Panc1 (cell line): ENCODE results near the gene KHNYN. TPM values are rescaled to one million over a fixed set of nuclear protein-coding genes. Genes with fewer than 3 reads are reported as not detected.

ENCODE experiments used
- ATAC-seq: fragments of 200-7000 bp; cut with Tn5 transposase; 2 replicates; pipeline ENCODE4 v1.9.1; 2020; ENCODE audit warnings: mild to moderate bottlenecking, moderate library complexity
- BruUV-seq: library from RNA; stranded (reverse); fragments of 400-500 nt; replicated peaks from 2 replicates; lab custom pipeline; 2021; lab: Mats Ljungman, UMichigan
- CTCF ChIA-PET: fragments of 300-600 bp; sonication (Branson Sonifier 250); formaldehyde crosslinking; loops from one replicate; lab custom pipeline; 2022; ENCODE audit warnings: antibody characterized with exemption; lab: Charles Lee
- POLR2A ChIA-PET: fragments of 300-600 bp; sonication (Branson Sonifier 250); formaldehyde crosslinking; loops from one replicate; lab custom pipeline; 2022; ENCODE audit warnings: antibody characterized with exemption; lab: Charles Lee
- DNase-seq: peaks from one replicate; pipeline ENCODE4 v3.0.0-alpha.2; 2010; ENCODE audit warnings: low read depth, low spot score
- H3K27ac ChIP-seq: 2 replicates; pipeline ENCODE4 v1.5.1; 2011; ENCODE audit warnings: mild to moderate bottlenecking, low read length, inconsistent platforms
- H3K27me3 ChIP-seq: fragments of 200-500 bp; sonication (Bioruptor generic); 2 replicates; pipeline ENCODE4 v1.6.0; 2014; ENCODE audit warnings: low read length, inconsistent platforms; ENCODE audit not compliant: control insufficient read depth, insufficient read depth
- H3K36me3 ChIP-seq: fragments of 200-500 bp; sonication (Bioruptor generic); 2 replicates; pipeline ENCODE4 v1.5.1; 2014; ENCODE audit warnings: inconsistent platforms, mild to moderate bottlenecking, low read length, moderate library complexity; ENCODE audit not compliant: control insufficient read depth, insufficient read depth
- H3K4me1 ChIP-seq: 2 replicates; pipeline ENCODE4 v1.5.1; 2011; ENCODE audit warnings: inconsistent platforms, mild to moderate bottlenecking, low read length, moderate library complexity; ENCODE audit not compliant: control insufficient read depth, insufficient read depth
- H3K4me3 ChIP-seq, 2 experiments: 2 replicates each; pipeline ENCODE4 v1.5.1; 2011 to 2012; ENCODE audit warnings: low read depth in 2 of 2, low read length in 2 of 2, mild to moderate bottlenecking in 2 of 2, inconsistent platforms in 1 of 2, moderate library complexity in 1 of 2
- H3K9me3 ChIP-seq: fragments of 200-500 bp; sonication (Bioruptor generic); 2 replicates; pipeline ENCODE4 v1.5.1; 2014; ENCODE audit warnings: low read depth, mild to moderate bottlenecking, inconsistent platforms, low read length, moderate library complexity; ENCODE audit not compliant: control insufficient read depth, insufficient read depth
- CTCF ChIP-seq: fragments of 450-650 bp; IDR thresholded peaks from 2 replicates; pipeline ENCODE4 v1.5.1; 2017; ENCODE audit warnings: mild to moderate bottlenecking
- POLR2AphosphoS5 ChIP-seq: IDR thresholded peaks from 2 replicates; pipeline ENCODE4 v1.6.1; 2012; ENCODE audit warnings: mild to moderate bottlenecking, low read depth, low read length, moderate library complexity
- REST ChIP-seq, 2 experiments: IDR thresholded peaks; 2 replicates each; pipeline ENCODE4 v1.6.1; 2011 to 2012; ENCODE audit warnings: low read depth in 2 of 2, control low read depth in 1 of 2, low read length in 1 of 2, mild to moderate bottlenecking in 1 of 2, moderate library complexity in 1 of 2; ENCODE audit not compliant: insufficient read depth in 1 of 2
- SIN3A ChIP-seq: IDR thresholded peaks from 2 replicates; pipeline ENCODE4 v1.6.1; 2012; ENCODE audit warnings: low read depth, mild to moderate bottlenecking, low read length, moderate library complexity, borderline replicate concordance; ENCODE audit not compliant: insufficient read depth
- TCF7L2 ChIP-seq: IDR thresholded peaks from 2 replicates; pipeline ENCODE4 v1.6.1; 2011; ENCODE audit warnings: mild to moderate bottlenecking, low read depth, low read length, inconsistent platforms
- in situ Hi-C: cut with HindIII; loops from 2 replicates; pipeline ENCODE4 v1.10.0; 2016; ENCODE audit warnings: low sequenced_read_pairs, low pct_unique_long_range_greater_than_20kb
- intact Hi-C: fragments of 100-400 bp; cut with micrococcal nuclease; formaldehyde crosslinking; loops from one replicate; pipeline ENCODE4 v1.10.0; 2022; ENCODE audit not compliant: unreplicated experiment
- total RNA-seq: library from RNA; stranded (reverse); gene quantifications from one replicate; pipeline ENCODE4 v1.2.1, GENCODE V29; 2021; ENCODE audit not compliant: unreplicated experiment

Gene KHNYN
- total RNA-seq, 1 experiment from 2014 or later = 37.6 TPM

GRCh38 chr14:24414077-24414476 lies 15.7 kb upstream of the KHNYN start:
- intact Hi-C loops (no loop called here), in situ Hi-C loops (no loop called here)
- Histone ChIP-seq H3K9me3 (no peaks in the 10 kb centered on the region), H3K4me1 (no peaks in the 10 kb centered on the region), H3K27me3 (no peaks in the 10 kb centered on the region), H3K27ac (no peak overlapping the region), H3K36me3 (no peaks in the 10 kb centered on the region), H3K4me3 (no peak overlapping the region)
- ATAC-seq (no peak), DNase-seq (no peak)
- TF ChIP-seq CTCF (no peak), POLR2AphosphoS5 (no peak), REST (IDR thresholded peaks at IDR 0.05; ENCODE audit: insufficient read depth in 1 of 2, low read depth in 2 of 2, low read length in 1 of 2) (no peak), TCF7L2 (no peak), SIN3A (no peak)
- ChIA-PET POLR2A (no interaction called here), CTCF (no interaction called here)
- BruUV-seq = no TSS peak

GRCh38 chr14:24414732-24415420 lies 14.9 kb upstream of the KHNYN start:
- no TSS peak for BruUV-seq
- Histone ChIP-seq H3K36me3 (no peaks in the 10 kb centered on the region), H3K4me3 (no peak overlapping the region), H3K27me3 (no peaks in the 10 kb centered on the region), H3K27ac (no peak overlapping the region), H3K9me3 (no peaks in the 10 kb centered on the region), H3K4me1 (no peaks in the 10 kb centered on the region)
- intact Hi-C loops = no loop called here
- TF ChIP-seq CTCF (no peak), REST (IDR thresholded peaks at IDR 0.05; ENCODE audit: insufficient read depth in 1 of 2, low read depth in 2 of 2, low read length in 1 of 2) (no peak), SIN3A (no peak), POLR2AphosphoS5 (no peak)
- DNase-seq = no peak
- no peak for ATAC-seq
- ChIA-PET CTCF (no interaction called here), POLR2A (no interaction called here)
- in situ Hi-C loops = no loop called here
